Measurements from ENCODE around the gene PPARG.

- TF ChIP-seq ZBTB43 (CRISPR knock-in tag; IDR thresholded peaks at IDR 0.05), result no peak
- TF ChIP-seq SP1 (CRISPR knock-in tag; conservative IDR thresholded peaks at IDR 0.05), result no peak
- no peak for TF ChIP-seq CTCF (IDR thresholded peaks at IDR 0.05)
- TF ChIP-seq E2F1 (CRISPR knock-in tag; IDR thresholded peaks at IDR 0.05), result no peak
- no peak for TF ChIP-seq MAX (CRISPR knock-in tag; IDR thresholded peaks at IDR 0.05)
- no peak for TF ChIP-seq KAT7 (CRISPR knock-in tag; IDR thresholded peaks at IDR 0.05; ENCODE audit: borderline replicate concordance)
- TF ChIP-seq FOXP4 (CRISPR knock-in tag; IDR thresholded peaks at IDR 0.05), result no peak
- no peak for TF ChIP-seq RELA (CRISPR knock-in tag; IDR thresholded peaks at IDR 0.05; ENCODE audit: borderline replicate concordance)
These were observed 184.6 kb downstream of the PPARG start for GRCh38 chr3:12473511-12473910.
